ENCODE measurements around the gene NUDT4. TPM values are rescaled to one million over a fixed set of nuclear protein-coding genes. Genes with fewer than 3 reads are reported as not detected.

NUDT4 gene
- total and polyA plus RNA-seq, 2 of the 13 experiments (the other 11 are each of a cell fraction or from before 2014, with no cell fraction given) = 37.3 to 70.1 TPM

GRCh38 chr12:93451423-93452158, 73.9 kb downstream of the NUDT4 start (continued):
- peak; percentile 56; the same call in 1 of the 2 replicates for TF ChIP-seq MEF2D (CRISPR knock-in tag; IDR thresholded peaks at IDR 0.05)
- TF ChIP-seq AKNA (CRISPR knock-in tag; IDR thresholded peaks at IDR 0.05; ENCODE audit: borderline replicate concordance) = no peak
- TF ChIP-seq HNF4A (CRISPR knock-in tag; IDR thresholded peaks at IDR 0.05) = peak; percentile 49; the same call in 1 of the 2 replicates
- TF ChIP-seq LCORL (IDR thresholded peaks at IDR 0.05) = no peak
- no peak for TF ChIP-seq LCORL (CRISPR knock-in tag; IDR thresholded peaks at IDR 0.05)
- no peak for TF ChIP-seq XRCC5 (optimal IDR thresholded peaks at IDR 0.05; ENCODE audit: low read length)
- no peak for TF ChIP-seq PBX3 (CRISPR knock-in tag; IDR thresholded peaks at IDR 0.05; ENCODE audit: borderline replicate concordance)
- no peak for TF ChIP-seq ATF7-NPFF (CRISPR knock-in tag; IDR thresholded peaks at IDR 0.05; ENCODE audit: low read depth)
- TF ChIP-seq SMAD9 (CRISPR knock-in tag; IDR thresholded peaks at IDR 0.05) = no peak
- no peak for TF ChIP-seq MEIS2 (CRISPR knock-in tag; IDR thresholded peaks at IDR 0.05)
- 0 out of 2 replicates have a peak, but pooled peaks have one; percentile 27 for TF ChIP-seq TBX2 (CRISPR knock-in tag; IDR thresholded peaks at IDR 0.05; ENCODE audit: borderline replicate concordance)
- peak; percentile 63 for TF ChIP-seq SAP130 (CRISPR knock-in tag; IDR thresholded peaks at IDR 0.05; ENCODE audit: low read depth)
- TF ChIP-seq POLR2A (IDR thresholded peaks at IDR 0.05; ENCODE audit: insufficient read depth in 1 of 2, low read depth in 2 of 2, low read length in 2 of 2) = no peak
- no peak for TF ChIP-seq ZGPAT (CRISPR knock-in tag; IDR thresholded peaks at IDR 0.05)
- 0 out of 2 replicates have a peak, but pooled peaks have one; percentile 25 for TF ChIP-seq POLR2AphosphoS5 (IDR thresholded peaks at IDR 0.05; ENCODE audit: low read depth, low read length)
- no peak for TF ChIP-seq DBP (CRISPR knock-in tag; IDR thresholded peaks at IDR 0.05; ENCODE audit: not compliant biosample characterization)
- no peak for TF ChIP-seq GMEB1 (CRISPR knock-in tag; IDR thresholded peaks at IDR 0.05; ENCODE audit: borderline replicate concordance)
- TF ChIP-seq THAP8 (CRISPR knock-in tag; IDR thresholded peaks at IDR 0.05; ENCODE audit: borderline replicate concordance) = no peak
- TF ChIP-seq KDM5A (IDR thresholded peaks at IDR 0.05; ENCODE audit: borderline replicate concordance, low read length) = no peak

All from HepG2 (cell line).